SK-N-DZ (cell line): Measurements from ENCODE around the gene POLR2A.
"Not testable (repeated sequence)": the region's sequence is repeated elsewhere in the genome, so short reads cannot be mapped to it uniquely, and the experiment has no call there.

Experiments used
- DNase-seq: peaks from one replicate; pipeline ENCODE4 v3.0.0-alpha.2; 2015; ENCODE audit warnings: low spot score

POLR2A gene

GRCh38 chr17:7478276-7479212 is 5.6 kb upstream of the POLR2A start:
- DNase-seq: peak; percentile 39

GRCh38 chr17:7479213-7480088 is 4.7 kb upstream of the POLR2A start, which contains the start of gene ZBTB4:
Gene ZBTB4 (minus strand): TSS chr17:7479631. CDS start chr17:7466801, 12,830 bp downstream.
- DNase-seq: peak; percentile 65

DNA sequence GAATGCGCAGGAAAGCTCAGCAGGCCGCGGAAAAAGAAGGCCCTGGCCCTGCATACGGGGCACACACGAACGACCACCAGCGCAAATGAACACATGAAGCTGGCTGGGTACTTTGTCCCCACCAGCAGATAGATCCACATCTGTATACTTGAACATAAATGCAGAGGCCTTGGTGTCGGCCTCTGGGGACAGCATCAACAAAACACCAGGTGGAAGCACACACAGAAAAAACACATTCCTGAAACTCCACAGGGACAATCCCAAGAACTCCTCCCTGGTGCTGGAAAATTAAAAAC is 4.1 kb upstream of the POLR2A start:
- DNase-seq: no peak

- DNase-seq: not testable (repeated sequence)
Observed at GRCh38 chr17:7481275-7481674, 2.9 kb upstream of the POLR2A start, which contains the start of gene SLC35G6. Gene SLC35G6 (plus strand): TSS chr17:7481446. CDS start chr17:7481517, 71 bp downstream.

DNA sequence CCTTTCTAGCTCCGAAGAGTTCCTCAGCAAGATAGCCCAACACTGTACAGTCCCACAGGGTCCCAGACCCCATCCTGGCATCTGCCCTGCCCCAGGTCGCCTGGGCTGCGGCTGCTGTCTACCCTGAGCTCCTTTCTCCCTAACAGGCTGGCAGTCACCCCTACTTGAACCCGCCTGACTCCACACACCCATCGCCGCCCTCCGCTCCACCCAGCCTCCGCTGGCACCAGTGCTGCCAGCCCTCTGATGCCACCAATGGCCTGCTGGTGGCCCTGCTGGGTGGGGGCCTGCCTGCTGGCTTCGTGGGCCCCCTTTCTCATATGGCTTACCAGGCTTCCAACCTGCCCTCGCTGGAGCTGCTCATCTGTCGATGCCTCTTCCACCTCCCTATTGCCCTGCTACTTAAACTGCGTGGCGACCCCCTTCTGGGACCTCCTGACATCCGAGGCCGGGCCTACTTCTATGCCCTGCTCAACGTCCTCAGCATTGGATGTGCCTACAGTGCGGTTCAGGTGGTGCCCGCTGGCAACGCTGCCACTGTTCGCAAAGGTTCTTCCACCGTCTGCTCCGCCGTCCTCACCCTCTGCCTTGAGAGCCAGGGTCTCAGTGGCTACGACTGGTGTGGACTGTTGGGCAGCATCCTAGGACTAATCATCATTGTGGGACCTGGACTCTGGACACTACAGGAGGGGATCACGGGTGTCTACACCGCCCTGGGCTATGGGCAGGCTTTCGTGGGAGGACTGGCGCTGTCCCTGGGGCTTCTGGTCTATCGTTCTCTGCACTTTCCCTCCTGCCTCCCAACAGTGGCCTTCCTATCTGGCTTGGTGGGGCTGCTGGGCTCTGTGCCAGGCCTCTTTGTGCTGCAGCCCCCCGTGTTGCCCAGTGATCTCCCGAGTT is 2.1 kb upstream of the POLR2A start:
- not testable (repeated sequence) for DNase-seq

- not testable (repeated sequence) for DNase-seq
Observed at GRCh38 chr17:7482742-7483088, 1.5 kb upstream of the POLR2A start.

DNA sequence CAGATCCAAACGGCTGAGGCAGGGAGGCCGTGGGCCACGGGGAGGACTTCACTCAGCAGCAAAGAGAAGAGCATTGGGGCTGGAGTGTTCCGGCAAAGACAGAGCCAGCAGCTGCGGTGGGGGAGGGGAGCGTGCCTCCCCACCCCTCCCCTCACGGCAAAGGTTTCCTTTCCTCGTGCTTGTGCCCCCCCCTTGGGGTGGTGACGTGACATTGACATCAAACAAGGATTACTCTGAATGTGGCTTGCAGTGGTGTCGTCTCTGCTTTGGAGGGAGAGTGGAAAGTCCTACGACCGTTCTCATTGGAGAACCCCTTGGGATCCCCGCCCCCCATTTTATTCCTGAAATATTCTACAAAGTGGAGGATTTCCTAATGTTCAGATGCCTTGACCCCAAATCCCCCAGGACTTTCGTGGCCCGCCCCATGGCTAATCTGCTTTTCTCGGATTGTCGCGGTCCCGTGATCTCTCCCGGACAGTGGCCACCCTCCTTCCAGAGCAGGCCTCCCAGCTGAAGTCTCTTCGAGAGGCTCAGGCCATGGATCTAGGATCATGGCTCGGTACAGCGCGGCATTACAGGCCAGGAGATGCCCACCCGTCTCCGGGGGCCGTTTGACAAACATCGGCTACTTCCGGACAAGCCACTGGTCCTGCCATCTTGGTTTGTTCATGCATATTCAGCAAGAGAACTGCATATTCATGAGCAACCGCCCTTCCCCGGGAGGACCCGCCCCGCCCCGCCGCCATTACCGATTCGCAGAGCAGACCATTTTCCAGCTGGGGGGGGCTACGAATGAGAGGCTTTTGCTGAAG is 705 bp upstream of the POLR2A start:
- DNase-seq: peak; percentile 96

GRCh38 chr17:7484919-7485377 is 782 bp downstream of the POLR2A start:
- no peak for DNase-seq

DNA sequence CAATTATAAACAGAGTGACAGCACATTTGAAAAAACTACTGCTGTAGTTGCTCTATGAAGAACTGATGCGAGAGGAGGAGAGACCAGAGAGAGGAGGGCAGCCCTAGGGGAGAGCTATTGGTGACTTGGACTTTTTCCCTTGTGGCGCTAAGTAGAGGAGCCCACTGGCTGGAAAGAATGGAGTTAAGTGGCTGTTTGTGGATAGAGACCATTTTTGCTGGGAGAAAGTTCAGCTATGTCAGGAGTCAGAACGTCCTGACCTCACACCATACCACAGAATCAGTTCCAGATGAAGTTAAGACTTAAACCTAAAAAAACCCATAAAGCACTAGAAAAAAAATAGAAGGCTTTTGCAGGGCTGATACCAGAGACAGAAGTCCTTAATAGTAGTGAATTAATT is 2.0 kb downstream of the POLR2A start:
- DNase-seq: no peak

GRCh38 chr17:7490144-7490543 is 6.0 kb downstream of the POLR2A start:
- no peak for DNase-seq

DNA sequence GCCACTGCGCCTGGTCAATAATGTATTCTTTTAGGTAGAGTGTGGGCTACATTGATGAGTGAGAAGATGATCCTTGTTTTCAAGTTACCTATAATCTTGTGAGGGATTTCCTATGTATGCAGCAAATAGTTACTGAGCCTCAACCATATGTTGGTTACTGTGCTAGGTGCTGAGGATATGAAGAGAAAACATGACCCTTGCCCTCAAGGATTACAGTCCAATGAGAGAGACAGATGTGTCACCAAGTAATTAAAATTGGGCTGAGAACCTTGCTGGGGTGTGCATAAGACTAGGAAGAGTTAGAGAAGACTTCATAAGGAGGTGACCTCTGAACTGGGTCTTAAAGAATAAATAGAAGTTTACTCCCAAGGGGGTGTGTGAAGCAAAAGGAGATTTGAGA is 7.4 kb downstream of the POLR2A start:
- DNase-seq: no peak

DNA sequence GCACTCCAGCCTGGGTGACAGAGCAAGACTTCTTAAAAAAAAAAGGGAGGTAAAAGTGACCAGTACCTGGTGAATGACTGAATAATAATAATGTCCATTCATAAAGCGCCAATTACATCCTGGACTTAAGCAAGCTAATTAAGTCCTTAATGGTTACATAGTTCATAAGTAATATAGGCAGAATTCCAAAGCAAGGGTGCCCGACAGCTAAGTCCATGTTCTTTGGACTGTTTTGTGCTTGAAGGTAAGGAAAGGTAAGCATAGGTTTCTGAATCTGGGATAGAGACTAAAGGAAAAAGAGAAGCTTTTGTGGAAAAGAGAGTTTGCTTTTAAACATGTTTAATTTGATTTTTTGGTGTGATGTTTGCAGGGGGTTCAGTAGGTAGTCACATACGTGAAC is 9.8 kb downstream of the POLR2A start:
- no peak for DNase-seq

DNA sequence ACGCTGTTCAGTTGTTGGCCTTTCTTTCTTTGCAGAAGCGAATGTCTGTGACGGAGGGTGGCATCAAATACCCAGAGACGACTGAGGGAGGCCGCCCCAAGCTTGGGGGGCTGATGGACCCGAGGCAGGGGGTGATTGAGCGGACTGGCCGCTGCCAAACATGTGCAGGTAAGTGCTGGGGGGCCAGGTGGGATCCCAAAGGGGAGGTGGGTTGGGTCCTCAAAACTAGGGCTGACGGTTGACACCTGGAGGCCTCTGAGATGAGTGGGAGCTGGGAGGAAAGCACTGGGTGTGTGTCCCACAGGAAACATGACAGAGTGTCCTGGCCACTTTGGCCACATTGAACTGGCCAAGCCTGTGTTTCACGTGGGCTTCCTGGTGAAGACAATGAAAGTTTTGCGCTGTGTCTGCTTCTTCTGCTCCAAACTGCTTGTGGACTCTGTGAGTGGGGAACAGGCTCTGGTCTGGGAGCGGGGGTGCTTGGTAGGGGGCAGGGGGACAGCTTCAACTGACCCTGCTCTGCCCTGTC is 11.8 kb downstream of the POLR2A start:
- DNase-seq: no peak

DNA sequence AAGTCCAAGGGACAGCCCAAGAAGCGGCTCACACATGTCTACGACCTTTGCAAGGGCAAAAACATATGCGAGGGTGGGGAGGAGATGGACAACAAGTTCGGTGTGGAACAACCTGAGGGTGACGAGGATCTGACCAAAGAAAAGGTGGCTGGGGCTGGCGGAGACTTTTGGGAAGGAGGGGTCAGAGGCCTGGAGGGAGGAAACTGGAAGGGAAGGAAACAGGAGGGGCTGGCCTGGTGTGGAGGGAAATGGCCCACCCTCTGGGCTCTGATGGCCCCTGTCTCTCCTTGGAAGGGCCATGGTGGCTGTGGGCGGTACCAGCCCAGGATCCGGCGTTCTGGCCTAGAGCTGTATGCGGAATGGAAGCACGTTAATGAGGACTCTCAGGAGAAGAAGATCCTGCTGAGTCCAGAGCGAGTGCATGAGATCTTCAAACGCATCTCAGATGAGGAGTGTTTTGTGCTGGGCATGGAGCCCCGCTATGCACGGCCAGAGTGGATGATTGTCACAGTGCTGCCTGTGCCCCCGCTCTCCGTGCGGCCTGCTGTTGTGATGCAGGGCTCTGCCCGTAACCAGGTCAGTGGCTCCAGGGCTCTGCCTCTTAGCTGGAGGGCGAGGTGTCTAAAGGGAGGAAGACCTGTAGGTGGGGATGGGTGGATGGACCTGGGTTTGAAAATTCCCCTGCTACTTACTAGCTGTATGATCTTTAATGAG is 12.5 kb downstream of the POLR2A start:
- DNase-seq: no peak

GRCh38 chr17:7497228-7497627 is 13.1 kb downstream of the POLR2A start:
- no peak for DNase-seq

DNA sequence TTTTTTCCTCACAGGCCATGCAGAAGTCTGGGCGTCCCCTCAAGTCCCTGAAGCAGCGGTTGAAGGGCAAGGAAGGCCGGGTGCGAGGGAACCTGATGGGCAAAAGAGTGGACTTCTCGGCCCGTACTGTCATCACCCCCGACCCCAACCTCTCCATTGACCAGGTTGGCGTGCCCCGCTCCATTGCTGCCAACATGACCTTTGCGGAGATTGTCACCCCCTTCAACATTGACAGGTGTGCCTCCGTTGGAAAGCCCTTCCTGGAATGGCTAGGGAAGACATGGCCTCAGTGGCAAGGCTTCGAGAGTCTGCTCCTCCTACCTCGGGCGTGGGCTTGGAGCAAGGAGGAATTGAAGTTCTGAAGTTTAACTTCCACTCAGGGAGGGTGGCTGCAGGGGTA is 13.5 kb downstream of the POLR2A start:
- DNase-seq: no peak

GRCh38 chr17:7499161-7499560 is 15.0 kb downstream of the POLR2A start:
- DNase-seq: no peak

DNA sequence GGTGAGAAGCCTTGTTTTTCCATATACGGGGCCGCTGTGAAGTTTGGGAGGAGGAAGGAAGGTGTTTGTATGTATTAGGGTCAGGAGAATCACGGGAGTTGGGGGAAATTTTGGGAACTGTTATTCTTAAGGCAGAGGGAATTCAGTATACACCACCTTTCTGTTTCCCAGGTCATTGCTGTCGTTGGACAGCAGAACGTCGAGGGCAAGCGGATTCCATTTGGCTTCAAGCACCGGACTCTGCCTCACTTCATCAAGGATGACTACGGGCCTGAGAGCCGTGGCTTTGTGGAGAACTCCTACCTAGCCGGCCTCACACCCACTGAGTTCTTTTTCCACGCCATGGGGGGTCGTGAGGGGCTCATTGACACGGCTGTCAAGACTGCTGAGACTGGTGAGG is 17.6 kb downstream of the POLR2A start:
- no peak for DNase-seq

DNA sequence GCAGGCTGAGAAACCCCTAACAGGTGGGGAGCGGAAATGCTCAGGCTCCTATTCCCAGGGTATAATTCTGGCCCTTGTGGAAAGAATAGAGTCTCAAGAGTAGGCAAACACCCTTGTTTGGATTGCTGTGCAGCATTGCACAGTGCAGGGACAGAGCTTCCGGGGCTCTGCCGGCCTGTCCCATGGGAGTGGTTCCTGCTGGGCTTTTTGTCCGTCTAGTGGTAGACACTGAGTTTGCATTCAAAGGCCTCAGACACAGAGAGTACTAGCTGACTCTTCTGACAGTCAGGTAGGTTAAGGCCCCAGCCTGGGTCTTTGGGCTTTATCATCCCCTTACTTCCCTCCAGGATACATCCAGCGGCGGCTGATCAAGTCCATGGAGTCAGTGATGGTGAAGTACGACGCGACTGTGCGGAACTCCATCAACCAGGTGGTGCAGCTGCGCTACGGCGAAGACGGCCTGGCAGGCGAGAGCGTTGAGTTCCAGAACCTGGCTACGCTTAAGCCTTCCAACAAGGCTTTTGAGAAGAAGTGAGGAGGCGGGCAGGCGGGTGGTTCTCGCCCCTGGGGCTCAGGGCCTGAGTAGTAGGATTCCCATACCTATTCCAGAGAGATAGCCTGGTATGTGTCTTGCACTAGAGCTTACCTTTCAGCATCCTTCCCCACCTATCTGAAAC is 18.1 kb downstream of the POLR2A start:
- no peak for DNase-seq
